ENCODE measurements around the gene STX2. TPM values are rescaled to one million over a fixed set of nuclear protein-coding genes. Genes with fewer than 3 reads are reported as not detected.

Gene STX2
- total RNA-seq, 1 experiment from 2014 or later, result 19.0 TPM

- ChIA-PET CTCF (interaction anchor here (1.5 to 1.6 kb wide), 2 partner anchors 15 to 29 kb away, joined by 3 to 4 read pairs; no protein-coding TSS in a partner anchor), POLR2A (interaction anchor here (0.8 kb wide), 1 partner anchor 56 kb away, joined by 4 read pairs; no protein-coding TSS in a partner anchor)
- Mint-ChIP-seq H3K4me3 (ENCODE audit: unreplicated experiment) (peak overlapping the region; percentile 5), H3K36me3 (ENCODE audit: insufficient read depth, unreplicated experiment) (no peaks in the 10 kb centered on the region), H3K9me3 (ENCODE audit: unreplicated experiment) (no peaks in the 10 kb centered on the region), H3K27me3 (ENCODE audit: insufficient read depth, unreplicated experiment) (peaks cover 8% of the 10 kb centered on the region), H3K4me1 (ENCODE audit: insufficient read depth, unreplicated experiment) (peaks cover 6% of the 10 kb centered on the region), H3K27ac (ENCODE audit: low read depth, unreplicated experiment) (no peak overlapping the region)
- no peak for TF ChIP-seq CTCF (IDR thresholded peaks at IDR 0.05; ENCODE audit: unreplicated experiment)
- intact Hi-C loops (cut with micrococcal nuclease), result no loop called here
- BruUV-seq (replicated peaks), result no TSS peak
- peak; percentile 70 for DNase-seq (ENCODE audit: unreplicated experiment)
Measured at GRCh38 chr12:130775953-130776856, 62.8 kb downstream of the STX2 start.

- Mint-ChIP-seq H3K9me3 (ENCODE audit: unreplicated experiment) (no peaks in the 10 kb centered on the region), H3K36me3 (ENCODE audit: insufficient read depth, unreplicated experiment) (no peaks in the 10 kb centered on the region), H3K4me3 (ENCODE audit: unreplicated experiment) (no peak overlapping the region), H3K4me1 (ENCODE audit: insufficient read depth, unreplicated experiment) (peaks cover 6% of the 10 kb centered on the region), H3K27me3 (ENCODE audit: insufficient read depth, unreplicated experiment) (peaks cover 14% of the 10 kb centered on the region), H3K27ac (ENCODE audit: low read depth, unreplicated experiment) (no peak overlapping the region)
- BruUV-seq (replicated peaks), result no TSS peak
- no peak for DNase-seq (ENCODE audit: unreplicated experiment)
- ChIA-PET CTCF (no interaction called here), POLR2A (no interaction called here)
- intact Hi-C loops (cut with micrococcal nuclease), result no loop called here
- no peak for TF ChIP-seq CTCF (IDR thresholded peaks at IDR 0.05; ENCODE audit: unreplicated experiment)
Measured at GRCh38 chr12:130770413-130771028, 68.5 kb downstream of the STX2 start.

- no TSS peak for BruUV-seq (replicated peaks)
- Mint-ChIP-seq H3K9me3 (ENCODE audit: unreplicated experiment) (no peaks in the 10 kb centered on the region), H3K36me3 (ENCODE audit: insufficient read depth, unreplicated experiment) (no peaks in the 10 kb centered on the region), H3K4me1 (ENCODE audit: insufficient read depth, unreplicated experiment) (peaks cover 6% of the 10 kb centered on the region), H3K27ac (ENCODE audit: low read depth, unreplicated experiment) (no peak overlapping the region), H3K27me3 (ENCODE audit: insufficient read depth, unreplicated experiment) (peaks cover 14% of the 10 kb centered on the region), H3K4me3 (ENCODE audit: unreplicated experiment) (peak overlapping the region; percentile 10)
- peak; percentile 46 for DNase-seq (ENCODE audit: unreplicated experiment)
- intact Hi-C loops (cut with micrococcal nuclease), result loop anchor here (10.0 kb wide), 1 partner anchor 327 kb away; no protein-coding TSS in a partner anchor
- no peak for TF ChIP-seq CTCF (IDR thresholded peaks at IDR 0.05; ENCODE audit: unreplicated experiment)
- ChIA-PET POLR2A (no interaction called here), CTCF (interaction anchor here (0.9 kb wide), 1 partner anchor 17 kb away, joined by 4 read pairs; no protein-coding TSS in a partner anchor)
Measured at GRCh38 chr12:130768120-130768519, 70.9 kb downstream of the STX2 start.

- no peak for TF ChIP-seq CTCF (IDR thresholded peaks at IDR 0.05; ENCODE audit: unreplicated experiment)
- Mint-ChIP-seq H3K36me3 (ENCODE audit: insufficient read depth, unreplicated experiment) (no peaks in the 10 kb centered on the region), H3K4me1 (ENCODE audit: insufficient read depth, unreplicated experiment) (peaks cover 6% of the 10 kb centered on the region), H3K27me3 (ENCODE audit: insufficient read depth, unreplicated experiment) (peaks cover 9% of the 10 kb centered on the region), H3K9me3 (ENCODE audit: unreplicated experiment) (no peaks in the 10 kb centered on the region), H3K4me3 (ENCODE audit: unreplicated experiment) (no peak overlapping the region), H3K27ac (ENCODE audit: low read depth, unreplicated experiment) (no peak overlapping the region)
- DNase-seq (ENCODE audit: unreplicated experiment), result no peak
- CTCF ChIA-PET, result interaction anchor here (0.7 to 1.2 kb wide), 2 partner anchors 19 to 338 kb away, joined by 3 read pairs; no protein-coding TSS in a partner anchor
- no TSS peak for BruUV-seq (replicated peaks)
- POLR2A ChIA-PET, result no interaction called here
- intact Hi-C loops (cut with micrococcal nuclease), result loop anchor here (10.0 kb wide), 1 partner anchor 328 kb away; no protein-coding TSS in a partner anchor
Measured at GRCh38 chr12:130766470-130766869, 72.6 kb downstream of the STX2 start.

All from MCF 10A (cell line).